ENCODE data around the gene PDZD7. TPM values are rescaled to one million over a fixed set of nuclear protein-coding genes. Genes with fewer than 3 reads are reported as not detected.

The PDZD7 gene
- total RNA-seq, 1 donor from 2014 or later: 0.26 TPM

GRCh38 chr10:101007915-101008822, 22.8 kb downstream of the PDZD7 start:
- H3K36me3 ChIP-seq (ENCODE audit: control insufficient read depth, insufficient read depth, low read length): peaks cover 13% of the 10 kb centered on the region
- no peaks in the 10 kb centered on the region for H3K27me3 ChIP-seq (ENCODE audit: control insufficient read depth, insufficient read depth, low read length)
- H3K4me3 ChIP-seq (ENCODE audit: low read depth, low read length): no peak overlapping the region
- TF ChIP-seq, protein P1, sequence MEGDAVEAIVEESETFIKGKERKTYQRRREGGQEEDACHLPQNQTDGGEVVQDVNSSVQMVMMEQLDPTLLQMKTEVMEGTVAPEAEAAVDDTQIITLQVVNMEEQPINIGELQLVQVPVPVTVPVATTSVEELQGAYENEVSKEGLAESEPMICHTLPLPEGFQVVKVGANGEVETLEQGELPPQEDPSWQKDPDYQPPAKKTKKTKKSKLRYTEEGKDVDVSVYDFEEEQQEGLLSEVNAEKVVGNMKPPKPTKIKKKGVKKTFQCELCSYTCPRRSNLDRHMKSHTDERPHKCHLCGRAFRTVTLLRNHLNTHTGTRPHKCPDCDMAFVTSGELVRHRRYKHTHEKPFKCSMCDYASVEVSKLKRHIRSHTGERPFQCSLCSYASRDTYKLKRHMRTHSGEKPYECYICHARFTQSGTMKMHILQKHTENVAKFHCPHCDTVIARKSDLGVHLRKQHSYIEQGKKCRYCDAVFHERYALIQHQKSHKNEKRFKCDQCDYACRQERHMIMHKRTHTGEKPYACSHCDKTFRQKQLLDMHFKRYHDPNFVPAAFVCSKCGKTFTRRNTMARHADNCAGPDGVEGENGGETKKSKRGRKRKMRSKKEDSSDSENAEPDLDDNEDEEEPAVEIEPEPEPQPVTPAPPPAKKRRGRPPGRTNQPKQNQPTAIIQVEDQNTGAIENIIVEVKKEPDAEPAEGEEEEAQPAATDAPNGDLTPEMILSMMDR (IDR thresholded peaks at IDR 0.05; ENCODE audit: insufficient read depth, low read length, severe bottlenecking): no peak
- DNase-seq (ENCODE audit: low read depth) (no peak), FAIRE-seq (no peak)

- Histone ChIP-seq H3K36me3 (ENCODE audit: control insufficient read depth, insufficient read depth, low read length) (peaks cover 21% of the 10 kb centered on the region), H3K4me3 (ENCODE audit: low read depth, low read length) (no peak overlapping the region), H3K27me3 (ENCODE audit: control insufficient read depth, insufficient read depth, low read length) (no peaks in the 10 kb centered on the region)
- no peak for FAIRE-seq
- no peak for DNase-seq (ENCODE audit: low read depth)
- TF ChIP-seq, protein P1 (IDR thresholded peaks at IDR 0.05; ENCODE audit: insufficient read depth, low read length, severe bottlenecking): no peak
These were observed 23.7 kb downstream of the PDZD7 start for GRCh38 chr10:101007099-101007711.

DNA sequence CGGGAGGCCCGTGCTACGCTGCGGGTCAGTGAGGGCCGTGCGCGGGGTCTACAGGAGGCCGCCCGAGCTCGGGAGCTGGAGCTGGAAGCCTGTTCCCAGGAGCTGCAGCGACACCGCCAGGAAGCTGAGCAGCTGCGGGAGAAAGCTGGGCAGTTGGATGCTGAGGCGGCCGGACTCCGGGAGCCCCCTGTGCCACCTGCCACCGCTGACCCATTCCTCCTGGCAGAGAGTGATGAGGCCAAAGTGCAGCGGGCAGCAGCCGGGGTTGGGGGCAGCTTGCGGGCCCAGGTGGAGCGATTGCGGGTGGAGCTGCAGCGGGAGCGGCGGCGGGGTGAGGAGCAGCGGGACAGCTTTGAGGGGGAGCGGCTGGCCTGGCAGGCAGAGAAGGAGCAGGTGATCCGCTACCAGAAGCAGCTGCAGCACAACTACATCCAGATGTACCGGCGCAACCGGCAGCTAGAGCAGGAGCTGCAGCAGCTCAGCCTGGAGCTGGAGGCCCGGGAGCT, 24.3 kb downstream of the PDZD7 start:
- no peaks in the 10 kb centered on the region for H3K27me3 ChIP-seq (ENCODE audit: control insufficient read depth, insufficient read depth, low read length)
- peaks cover 21% of the 10 kb centered on the region for H3K36me3 ChIP-seq (ENCODE audit: control insufficient read depth, insufficient read depth, low read length)
- DNase-seq (ENCODE audit: low read depth) (no peak), FAIRE-seq (no peak)
- no peak overlapping the region for H3K4me3 ChIP-seq (ENCODE audit: low read depth, low read length)
- TF ChIP-seq, protein P1 (IDR thresholded peaks at IDR 0.05; ENCODE audit: insufficient read depth, low read length, severe bottlenecking): no peak

GRCh38 chr10:101005869-101006567, 24.9 kb downstream of the PDZD7 start:
- TF ChIP-seq, protein P1 (IDR thresholded peaks at IDR 0.05; ENCODE audit: insufficient read depth, low read length, severe bottlenecking): no peak

DNA sequence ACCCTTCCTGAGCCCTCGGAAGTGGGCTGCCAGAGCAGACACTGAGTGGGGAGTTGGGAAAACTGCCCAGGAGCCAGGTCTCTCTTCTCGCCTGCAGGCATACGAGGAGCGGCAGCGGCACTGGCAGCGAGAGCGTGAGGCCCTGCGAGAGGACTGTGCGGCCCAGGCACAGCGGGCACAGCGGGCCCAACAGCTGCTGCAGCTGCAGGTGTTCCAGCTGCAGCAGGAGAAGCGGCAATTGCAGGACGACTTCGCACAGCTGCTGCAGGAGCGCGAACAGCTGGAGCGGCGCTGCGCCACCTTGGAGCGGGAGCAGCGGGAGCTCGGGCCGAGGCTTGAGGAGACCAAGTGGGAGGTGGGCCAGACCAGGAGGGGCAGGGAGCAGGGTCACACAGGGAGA, 25.6 kb downstream of the PDZD7 start:
- TF ChIP-seq, protein P1 (IDR thresholded peaks at IDR 0.05; ENCODE audit: insufficient read depth, low read length, severe bottlenecking): no peak
- no peak overlapping the region for H3K4me3 ChIP-seq (ENCODE audit: low read depth, low read length)
- FAIRE-seq (no peak), DNase-seq (ENCODE audit: low read depth) (no peak)
- peaks cover 21% of the 10 kb centered on the region for H3K36me3 ChIP-seq (ENCODE audit: control insufficient read depth, insufficient read depth, low read length)
- H3K27me3 ChIP-seq (ENCODE audit: control insufficient read depth, insufficient read depth, low read length): no peaks in the 10 kb centered on the region

More at GRCh38 chr10:101005869-101006567, 24.9 kb downstream of the PDZD7 start:
- Histone ChIP-seq H3K4me3 (ENCODE audit: low read depth, low read length) (no peak overlapping the region), H3K36me3 (ENCODE audit: control insufficient read depth, insufficient read depth, low read length) (peaks cover 21% of the 10 kb centered on the region), H3K27me3 (ENCODE audit: control insufficient read depth, insufficient read depth, low read length) (no peaks in the 10 kb centered on the region)
- no peak for DNase-seq (ENCODE audit: low read depth)
- FAIRE-seq: no peak
